Tibial nerve (tissue), 4 donors: ENCODE data around the gene LDHAL6B. TPM values are rescaled to one million over a fixed set of nuclear protein-coding genes. Genes with fewer than 3 reads are reported as not detected.
A peak's percentile ranks its signal among the peaks of the same experiment; 100 is the strongest.

Experiments used
- DNase-seq, 2 donors: peaks; one replicate each; pipeline ENCODE4 v3.0.0-alpha.2; 2019; ENCODE audit warnings: low spot score in 2 of 2
- H3K27ac ChIP-seq, 4 donors: fragments of 200-600 bp; sonication (generic) in 3 of 4; one replicate each; pipeline ENCODE4 v1.5.1; 2017 to 2019; ENCODE audit warnings: mild to moderate bottlenecking in 1 of 4
- H3K27me3 ChIP-seq, 2 donors: fragments of 200-600 bp; sonication (generic) in 1 of 2; one replicate each; pipeline versions ENCODE4 v1.5.1 to v1.6.0; 2017 to 2019
- H3K36me3 ChIP-seq, 3 donors: fragments of 200-600 bp; sonication (generic); one replicate each; pipeline ENCODE4 v1.5.1; 2018 to 2019
- H3K4me1 ChIP-seq, 4 donors: fragments of 200-600 bp; sonication (generic) in 3 of 4; one replicate each; pipeline ENCODE4 v1.5.1; 2017 to 2019
- H3K4me3 ChIP-seq, 4 donors: fragments of 200-600 bp; sonication (generic) in 3 of 4; one replicate each; pipeline ENCODE4 v1.5.1; 2017 to 2019; ENCODE audit warnings: mild to moderate bottlenecking in 1 of 4, moderate library complexity in 1 of 4
- H3K9me3 ChIP-seq, 4 donors: fragments of 200-600 bp; sonication (generic) in 3 of 4; one replicate each; pipeline ENCODE4 v1.5.1; 2017 to 2019
- EP300 ChIP-seq, 2 donors: sonication (generic); formaldehyde crosslinking; IDR thresholded peaks; one replicate each; pipeline ENCODE4 v1.6.1; 2017; ENCODE audit warnings: antibody characterized with exemption in 2 of 2, mild to moderate bottlenecking in 1 of 2
- POLR2A ChIP-seq, 2 donors: fragments of 450-650 bp; IDR thresholded peaks; one replicate each; pipeline ENCODE4 v1.6.1; 2017; ENCODE audit warnings: antibody characterized with exemption in 2 of 2, mild to moderate bottlenecking in 2 of 2, moderate library complexity in 2 of 2
- WGBS, 2 donors: methylation state at CpG; one replicate each; pipeline ENCODE4 v1.1.5; 2018; 5-methylcytosine and 5-hydroxymethylcytosine counted together
- total RNA-seq, 4 donors: library from RNA; depleted of rRNA; stranded (reverse); fragments of >200 nt; gene quantifications; one replicate each; pipeline ENCODE4 v1.1.0, GENCODE V29; 2016
- TF ChIP-seq, protein P1 (sequence below), 5 experiments: fragments of 200-600 bp in 3 of 5; fragments of 450-650 bp in 2 of 5; sonication (generic) in 3 of 5; IDR thresholded peaks; one replicate each; pipeline ENCODE4 v1.5.1; 2016 to 2019; ENCODE audit warnings: antibody characterized with exemption in 5 of 5, mild to moderate bottlenecking in 3 of 5, moderate library complexity in 2 of 5

LDHAL6B gene
- total RNA-seq, 4 donors from 2014 or later = not detected

DNA sequence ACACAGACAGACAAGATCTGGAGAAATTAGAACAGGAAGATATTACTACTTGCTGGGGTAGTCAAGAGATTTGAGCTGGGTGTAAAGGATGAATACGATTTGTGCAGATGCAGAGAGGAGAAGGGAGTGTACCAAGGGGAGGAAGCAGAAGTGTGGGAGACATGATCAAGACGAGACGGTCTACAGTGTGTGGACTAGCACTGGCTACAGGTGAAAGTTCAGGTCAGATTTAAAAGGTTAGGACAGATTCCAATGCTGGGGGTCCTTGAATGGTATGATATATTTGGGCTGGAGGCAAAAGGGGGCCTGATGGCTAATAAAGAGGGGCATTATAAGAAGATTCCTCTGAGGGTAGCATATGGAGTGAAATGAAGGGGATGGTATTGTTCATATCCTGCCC lies 12.1 kb downstream of the LDHAL6B start:
- WGBS, 2 donors = 55 to 60% methylated on average over 3 of the region's 3 CpGs
- Histone ChIP-seq H3K27ac (peak overlapping the region in 2 of 4 donors; percentile 17 to 26), H3K36me3 (peaks cover 0 to 66% (median 0%) of the 10 kb centered on the region in 3 donors), H3K27me3 (no peaks in the 10 kb centered on the region), H3K4me1 (peaks cover 0 to 15% (median 2%) of the 10 kb centered on the region in 4 donors), H3K4me3 (no peak overlapping the region), H3K9me3 (no peaks in the 10 kb centered on the region)
- no peak for DNase-seq
- TF ChIP-seq EP300 (IDR thresholded peaks at IDR 0.05) (no peak), POLR2A (IDR thresholded peaks at IDR 0.05) (no peak)
- TF ChIP-seq, protein P1, sequence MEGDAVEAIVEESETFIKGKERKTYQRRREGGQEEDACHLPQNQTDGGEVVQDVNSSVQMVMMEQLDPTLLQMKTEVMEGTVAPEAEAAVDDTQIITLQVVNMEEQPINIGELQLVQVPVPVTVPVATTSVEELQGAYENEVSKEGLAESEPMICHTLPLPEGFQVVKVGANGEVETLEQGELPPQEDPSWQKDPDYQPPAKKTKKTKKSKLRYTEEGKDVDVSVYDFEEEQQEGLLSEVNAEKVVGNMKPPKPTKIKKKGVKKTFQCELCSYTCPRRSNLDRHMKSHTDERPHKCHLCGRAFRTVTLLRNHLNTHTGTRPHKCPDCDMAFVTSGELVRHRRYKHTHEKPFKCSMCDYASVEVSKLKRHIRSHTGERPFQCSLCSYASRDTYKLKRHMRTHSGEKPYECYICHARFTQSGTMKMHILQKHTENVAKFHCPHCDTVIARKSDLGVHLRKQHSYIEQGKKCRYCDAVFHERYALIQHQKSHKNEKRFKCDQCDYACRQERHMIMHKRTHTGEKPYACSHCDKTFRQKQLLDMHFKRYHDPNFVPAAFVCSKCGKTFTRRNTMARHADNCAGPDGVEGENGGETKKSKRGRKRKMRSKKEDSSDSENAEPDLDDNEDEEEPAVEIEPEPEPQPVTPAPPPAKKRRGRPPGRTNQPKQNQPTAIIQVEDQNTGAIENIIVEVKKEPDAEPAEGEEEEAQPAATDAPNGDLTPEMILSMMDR (IDR thresholded peaks at IDR 0.05) = no peak

DNA sequence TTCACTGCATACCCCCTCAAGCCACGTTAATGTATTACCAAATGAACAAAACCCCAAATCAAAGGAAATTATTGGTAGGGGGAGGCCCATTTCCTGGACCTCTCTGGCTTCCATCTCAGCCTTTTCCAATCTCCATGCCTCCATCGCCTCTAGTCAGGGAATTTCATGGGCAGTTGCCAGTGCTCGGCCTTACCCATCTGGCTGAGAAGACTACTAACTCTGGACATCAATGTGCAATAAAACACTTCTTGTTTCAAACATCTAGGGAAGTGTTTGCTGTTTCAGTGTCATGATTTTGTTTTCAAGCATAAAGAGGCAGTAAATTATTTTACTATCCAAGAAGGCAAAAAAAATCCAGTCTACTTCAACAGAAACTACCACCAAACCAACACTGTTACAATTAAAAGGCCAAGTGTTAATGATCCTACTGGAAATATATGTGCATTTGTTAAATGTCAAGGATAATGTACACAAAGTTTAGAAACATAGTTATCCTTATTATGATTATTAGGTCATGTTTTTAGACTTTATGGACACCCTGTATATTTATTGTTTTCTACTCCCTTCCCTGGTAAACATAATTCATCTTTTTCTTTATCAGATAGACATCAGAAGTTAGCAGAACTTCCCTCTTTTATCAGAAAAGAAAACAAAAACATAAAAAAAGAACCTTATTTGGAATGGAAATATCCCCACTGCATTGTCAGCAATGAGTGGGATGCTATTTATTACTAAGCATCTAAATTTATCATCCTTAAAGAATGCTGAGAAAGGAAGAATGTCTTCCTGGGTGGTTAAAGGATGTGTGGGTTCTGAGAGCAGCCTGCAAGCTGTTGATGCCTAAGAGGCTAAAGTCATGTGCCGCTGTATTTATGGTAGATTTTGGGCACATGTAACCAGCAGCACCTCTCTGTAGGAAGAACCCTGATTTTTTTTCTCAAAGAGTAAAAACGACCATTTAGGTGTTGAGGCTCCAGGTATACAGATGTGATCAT lies 15.2 kb downstream of the LDHAL6B start:
- DNase-seq = no peak
- H3K27ac ChIP-seq = peak overlapping the region in 1 of 4 donors; percentile 26
- TF ChIP-seq EP300 (IDR thresholded peaks at IDR 0.05) (peak in 1 of 2 donors; percentile 8), POLR2A (IDR thresholded peaks at IDR 0.05) (no peak)
- WGBS, 2 donors = 76 to 80% methylated on average over 5 of the region's 5 CpGs
- H3K9me3 ChIP-seq = no peaks in the 10 kb centered on the region
- peaks cover 0 to 24% (median 4%) of the 10 kb centered on the region in 4 donors for H3K4me1 ChIP-seq
- H3K4me3 ChIP-seq = no peak overlapping the region
- peaks cover 0 to 65% (median 0%) of the 10 kb centered on the region in 3 donors for H3K36me3 ChIP-seq
- no peaks in the 10 kb centered on the region for H3K27me3 ChIP-seq

DNA sequence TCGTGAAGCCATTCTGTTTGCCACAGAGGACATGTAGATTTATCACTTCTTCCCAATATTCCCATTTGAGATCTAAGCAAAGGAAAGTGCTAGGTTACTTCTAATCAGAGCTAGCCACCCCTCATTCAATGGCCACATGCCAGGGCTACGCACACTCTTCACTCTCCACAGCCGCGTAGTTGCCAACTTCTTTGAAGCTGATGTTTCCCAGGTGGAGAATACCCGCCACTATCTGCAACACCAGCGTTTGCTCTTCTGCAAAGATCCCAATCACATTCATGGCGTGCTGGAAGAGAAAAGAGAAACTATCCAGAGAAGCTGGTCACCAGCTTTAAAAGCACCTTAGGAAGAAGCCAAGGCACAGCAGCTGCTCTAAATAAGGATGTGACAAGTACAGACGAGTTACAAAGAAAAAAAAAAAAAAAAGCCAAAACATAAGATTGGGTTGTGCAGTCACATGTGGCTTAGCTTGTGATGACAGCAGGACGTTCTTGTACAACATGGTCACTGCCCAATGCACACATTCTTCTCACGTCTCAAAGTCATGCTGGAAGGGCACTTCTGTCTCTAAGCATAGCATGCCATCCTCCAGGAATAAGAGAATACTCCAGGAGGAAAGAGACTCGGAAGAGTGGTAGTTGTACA lies 16.4 kb downstream of the LDHAL6B start:
- WGBS, 2 donors = 92 to 93% methylated on average over 11 of the region's 11 CpGs
- no peak for TF ChIP-seq POLR2A (IDR thresholded peaks at IDR 0.05)
- TF ChIP-seq EP300 (IDR thresholded peaks at IDR 0.05) = no peak
- TF ChIP-seq, protein P1 (IDR thresholded peaks at IDR 0.05) = no peak
- peaks cover 0 to 24% (median 4%) of the 10 kb centered on the region in 4 donors for H3K4me1 ChIP-seq
- H3K27ac ChIP-seq = peak overlapping the region in 1 of 4 donors; percentile 26
- peaks cover 0 to 65% (median 0%) of the 10 kb centered on the region in 3 donors for H3K36me3 ChIP-seq
- H3K27me3 ChIP-seq = no peaks in the 10 kb centered on the region
- no peak for DNase-seq
- no peaks in the 10 kb centered on the region for H3K9me3 ChIP-seq
- H3K4me3 ChIP-seq = no peak overlapping the region

DNA sequence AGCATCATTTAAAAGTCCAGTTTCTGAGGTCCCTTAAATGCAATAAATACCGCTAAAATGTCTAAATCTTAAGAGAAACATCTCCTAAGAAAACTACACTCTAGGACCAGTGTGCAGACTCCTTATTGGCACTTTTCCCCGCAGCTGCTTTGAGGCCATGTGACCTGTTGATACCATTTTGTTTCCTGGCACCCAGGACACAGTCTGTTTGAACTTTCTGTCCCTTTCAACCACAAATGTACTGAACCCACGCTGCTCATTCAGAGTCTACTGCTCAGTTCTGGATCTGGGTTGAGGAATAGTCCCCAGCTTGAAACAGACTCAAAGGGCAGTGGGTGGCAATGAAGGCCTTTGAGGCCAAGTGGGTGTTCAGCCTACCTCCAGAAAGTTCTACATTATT lies 17.1 kb downstream of the LDHAL6B start:
- Histone ChIP-seq H3K36me3 (peaks cover 0 to 67% (median 0%) of the 10 kb centered on the region in 3 donors), H3K27ac (peak overlapping the region in 1 of 4 donors; percentile 26)
- TF ChIP-seq, protein P1 (IDR thresholded peaks at IDR 0.05) = no peak
- no peak for TF ChIP-seq POLR2A (IDR thresholded peaks at IDR 0.05)
- TF ChIP-seq EP300 (IDR thresholded peaks at IDR 0.05) = no peak

DNA sequence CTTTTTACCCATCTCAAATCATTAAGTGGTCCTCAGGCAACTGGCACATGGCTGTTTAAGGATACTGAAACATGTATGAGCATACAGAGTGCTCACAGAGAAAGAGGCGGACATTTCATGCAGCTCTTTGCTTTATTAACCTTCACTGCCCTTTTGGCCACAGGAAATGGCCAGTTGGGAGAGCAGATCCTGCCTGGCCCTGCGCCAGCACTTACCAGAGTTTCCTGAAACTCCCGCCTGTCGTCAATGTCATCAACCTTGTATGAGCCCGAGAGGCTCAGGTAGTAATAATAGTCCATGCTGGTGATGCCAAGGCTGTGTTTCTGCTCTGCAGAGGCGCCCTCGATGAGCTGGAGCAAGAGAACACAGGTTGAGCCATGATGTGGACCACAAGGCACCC lies 17.8 kb downstream of the LDHAL6B start:
- TF ChIP-seq POLR2A (IDR thresholded peaks at IDR 0.05) (no peak), EP300 (IDR thresholded peaks at IDR 0.05) (no peak)
- TF ChIP-seq, protein P1 (IDR thresholded peaks at IDR 0.05) = no peak
- WGBS, 2 donors = 80 to 87% methylated on average over 7 of the region's 7 CpGs
- peaks cover 0 to 22% (median 4%) of the 10 kb centered on the region in 4 donors for H3K4me1 ChIP-seq
- no peak overlapping the region for H3K4me3 ChIP-seq
- H3K27ac ChIP-seq = no peak overlapping the region
- H3K36me3 ChIP-seq = peaks cover 0 to 71% (median 0%) of the 10 kb centered on the region in 3 donors
- no peak for DNase-seq
- no peaks in the 10 kb centered on the region for H3K27me3 ChIP-seq
- H3K9me3 ChIP-seq = no peaks in the 10 kb centered on the region

More for the DNA sequence above, 17.1 kb downstream of the LDHAL6B start:
- H3K4me1 ChIP-seq = peaks cover 0 to 21% (median 4%) of the 10 kb centered on the region in 4 donors
- H3K9me3 ChIP-seq = no peaks in the 10 kb centered on the region
- no peak overlapping the region for H3K4me3 ChIP-seq
- no peaks in the 10 kb centered on the region for H3K27me3 ChIP-seq
- 64 to 75% methylated on average over 3 of the region's 3 CpGs for WGBS, 2 donors
- no peak for DNase-seq
